Measurements from ENCODE around the gene GPX2.

GPX2 gene

GRCh38 chr14:64958743-64959142 is 16.2 kb upstream of the GPX2 start:
- no peak for DNase-seq (ENCODE audit: low read depth)

- no peak for DNase-seq (ENCODE audit: low read depth)
Observed at GRCh38 chr14:64958201-64958600, 15.7 kb upstream of the GPX2 start.

- no peak for DNase-seq (ENCODE audit: low read depth)
Observed at GRCh38 chr14:64956697-64957406, 14.3 kb upstream of the GPX2 start.

GRCh38 chr14:64955297-64955696 is 12.8 kb upstream of the GPX2 start:
- DNase-seq (ENCODE audit: low read depth): no peak

- DNase-seq (ENCODE audit: low read depth): no peak
Observed at GRCh38 chr14:64954491-64955240, 12.1 kb upstream of the GPX2 start.

GRCh38 chr14:64953661-64954060 is 11.1 kb upstream of the GPX2 start:
- no peak for DNase-seq (ENCODE audit: low read depth)

GRCh38 chr14:64953310-64953654 is 10.7 kb upstream of the GPX2 start:
- DNase-seq (ENCODE audit: low read depth): no peak

GRCh38 chr14:64952598-64953309 is 10.2 kb upstream of the GPX2 start:
- DNase-seq (ENCODE audit: low read depth): no peak

- no peak for DNase-seq (ENCODE audit: low read depth)
Observed at GRCh38 chr14:64951724-64952123, 9.2 kb upstream of the GPX2 start.

- no peak for DNase-seq (ENCODE audit: low read depth)
Observed at GRCh38 chr14:64951291-64951690, 8.7 kb upstream of the GPX2 start.

GRCh38 chr14:64950889-64951288 is 8.3 kb upstream of the GPX2 start:
- DNase-seq (ENCODE audit: low read depth): no peak

- DNase-seq (ENCODE audit: low read depth): no peak
Observed at GRCh38 chr14:64948612-64949210, 6.2 kb upstream of the GPX2 start.

GRCh38 chr14:64947710-64948611 is 5.4 kb upstream of the GPX2 start:
- DNase-seq (ENCODE audit: low read depth): no peak

GRCh38 chr14:64946310-64947045 is 3.9 kb upstream of the GPX2 start:
- DNase-seq (ENCODE audit: low read depth): no peak

GRCh38 chr14:64945431-64946178 is 3.1 kb upstream of the GPX2 start:
- DNase-seq (ENCODE audit: low read depth): no peak

GRCh38 chr14:64944861-64945260 is 2.3 kb upstream of the GPX2 start:
- DNase-seq (ENCODE audit: low read depth): no peak

GRCh38 chr14:64944041-64944440 is 1.5 kb upstream of the GPX2 start:
- DNase-seq (ENCODE audit: low read depth): no peak

GRCh38 chr14:64943556-64943955 is 1.0 kb upstream of the GPX2 start:
- no peak for DNase-seq (ENCODE audit: low read depth)

GRCh38 chr14:64940336-64940910 is 2.1 kb downstream of the GPX2 start:
- DNase-seq (ENCODE audit: low read depth): no peak

- DNase-seq (ENCODE audit: low read depth): no peak
Observed at GRCh38 chr14:64939817-64940190, 2.7 kb downstream of the GPX2 start.
